Nasal cavity respiratory epithelium epithelial cell of viscerocranial mucosa (primary cell): ENCODE results near the gene AHDC1. TPM values are rescaled to one million over a fixed set of nuclear protein-coding genes. Genes with fewer than 3 reads are reported as not detected.

Experiments used
- total RNA-seq: library from RNA; depleted of rRNA; stranded (reverse); fragments of >200 nt; gene quantifications from 2 replicates; pipeline ENCODE4 v1.2.3, GENCODE V29; 2014

AHDC1 gene
- 3.8 and 19.1 TPM in 2 replicates for total RNA-seq

GRCh38 chr1:27603681-27604578 lies at the start of gene AHDC1:
TSS of gene AHDC1 (minus strand) at chr1:27604144. CDS start at chr1:27552115, 52,029 bp downstream.

GRCh38 chr1:27634985-27635367 lies 31.0 kb upstream of the AHDC1 start, which contains the start of gene FGR:
TSS of gene FGR (minus strand) at chr1:27635185. CDS start at chr1:27623916, 11,269 bp downstream.

GRCh38 chr1:27489973-27490741 lies 113.8 kb downstream of the AHDC1 start, which contains the start of gene WASF2:
TSS of gene WASF2 (minus strand) at chr1:27490167. CDS start at chr1:27428890, 61,277 bp downstream.

Other genes starting within 250 kb of the AHDC1 start
- gene MAP3K6, start 237.2 kb downstream of the AHDC1 start, total RNA-seq, result 14.7 and 29.0 TPM in 2 replicates
- gene FCN3, start 229.3 kb downstream of the AHDC1 start, total RNA-seq, result 0.21 TPM in 1 of 2 replicates, not detected in the other
- 0.34 and 1.4 TPM in 2 replicates for gene CD164L2, start 220.8 kb downstream of the AHDC1 start, total RNA-seq
- gene GPR3, start 211.5 kb downstream of the AHDC1 start, total RNA-seq, result under 0.01 TPM in 2 replicates
- 28.7 and 63.1 TPM in 2 replicates for gene WASF2, start 114.0 kb downstream of the AHDC1 start, total RNA-seq
- under 0.01 and 0.50 TPM in 2 replicates for gene FGR, start 31.0 kb upstream of the AHDC1 start, total RNA-seq
- gene IFI6, start 68.0 kb upstream of the AHDC1 start, total RNA-seq, result 9.3 and 101 TPM in 2 replicates
- 14.0 and 15.3 TPM in 2 replicates for gene FAM76A, start 121.8 kb upstream of the AHDC1 start, total RNA-seq
- gene STX12, start 169.1 kb upstream of the AHDC1 start, total RNA-seq, result 39.0 and 68.7 TPM in 2 replicates
- 49.6 and 57.1 TPM in 2 replicates for gene PPP1R8, start 226.6 kb upstream of the AHDC1 start, total RNA-seq